Vagina (tissue), 2 donors: ENCODE results near the gene PRKCB. TPM values are rescaled to one million over a fixed set of nuclear protein-coding genes. Genes with fewer than 3 reads are reported as not detected.

Experiments used
- DNase-seq, 2 donors: peaks; one replicate each; pipeline ENCODE4 v3.0.0-alpha.2; 2017; ENCODE audit errors: extremely low spot score in 2 of 2
- H3K27ac ChIP-seq: fragments of 200-600 bp; sonication (generic); one replicate; pipeline ENCODE4 v1.5.1; 2019
- H3K27me3 ChIP-seq: fragments of 200-600 bp; sonication (generic); one replicate; pipeline ENCODE4 v1.5.1; 2019
- H3K36me3 ChIP-seq, 2 donors: fragments of 200-600 bp; sonication (generic); one replicate each; pipeline ENCODE4 v1.5.1; 2017 to 2019
- H3K4me1 ChIP-seq: fragments of 200-600 bp; sonication (generic); one replicate; pipeline ENCODE4 v1.5.1; 2019
- H3K4me3 ChIP-seq, 2 donors: fragments of 200-600 bp; sonication (generic); 1 replicate in 1 of 2; 2 replicates in 1 of 2; pipeline ENCODE4 v1.5.1; 2016 to 2019
- H3K9me3 ChIP-seq: fragments of 200-600 bp; sonication (generic); one replicate; pipeline ENCODE4 v1.5.1; 2019
- CTCF ChIP-seq, 3 experiments: fragments of 450-650 bp in 2 of 3; fragments of 200-600 bp in 1 of 3; sonication (generic) in 1 of 3; IDR thresholded peaks; one replicate each; pipeline ENCODE4 v1.5.1; 2017 to 2019; ENCODE audit warnings: antibody characterized with exemption in 3 of 3, mild to moderate bottlenecking in 2 of 3, moderate library complexity in 2 of 3
- POLR2A ChIP-seq, 2 donors: fragments of 450-650 bp; IDR thresholded peaks; one replicate each; pipeline ENCODE4 v1.6.1; 2017; ENCODE audit warnings: antibody characterized with exemption in 2 of 2, mild to moderate bottlenecking in 2 of 2, moderate library complexity in 2 of 2
- POLR2AphosphoS5 ChIP-seq, 2 donors: sonication (generic); formaldehyde crosslinking; IDR thresholded peaks; one replicate each; pipeline ENCODE4 v1.9.0; 2017; ENCODE audit warnings: antibody characterized with exemption in 2 of 2, mild to moderate bottlenecking in 2 of 2, low read depth in 1 of 2; ENCODE audit not compliant: insufficient read depth in 1 of 2
- intact Hi-C: fragments of 100-400 bp; cut with DNase I; formaldehyde crosslinking; loops from one replicate; pipeline ENCODE4 v1.15.1; 2023
- total RNA-seq: library from RNA; depleted of rRNA; stranded (reverse); fragments of >200 nt; gene quantifications from one replicate; pipeline ENCODE4 v1.2.3, GENCODE V29; 2016

PRKCB gene
- total RNA-seq, 1 donor from 2014 or later: 9.1 TPM

DNA sequence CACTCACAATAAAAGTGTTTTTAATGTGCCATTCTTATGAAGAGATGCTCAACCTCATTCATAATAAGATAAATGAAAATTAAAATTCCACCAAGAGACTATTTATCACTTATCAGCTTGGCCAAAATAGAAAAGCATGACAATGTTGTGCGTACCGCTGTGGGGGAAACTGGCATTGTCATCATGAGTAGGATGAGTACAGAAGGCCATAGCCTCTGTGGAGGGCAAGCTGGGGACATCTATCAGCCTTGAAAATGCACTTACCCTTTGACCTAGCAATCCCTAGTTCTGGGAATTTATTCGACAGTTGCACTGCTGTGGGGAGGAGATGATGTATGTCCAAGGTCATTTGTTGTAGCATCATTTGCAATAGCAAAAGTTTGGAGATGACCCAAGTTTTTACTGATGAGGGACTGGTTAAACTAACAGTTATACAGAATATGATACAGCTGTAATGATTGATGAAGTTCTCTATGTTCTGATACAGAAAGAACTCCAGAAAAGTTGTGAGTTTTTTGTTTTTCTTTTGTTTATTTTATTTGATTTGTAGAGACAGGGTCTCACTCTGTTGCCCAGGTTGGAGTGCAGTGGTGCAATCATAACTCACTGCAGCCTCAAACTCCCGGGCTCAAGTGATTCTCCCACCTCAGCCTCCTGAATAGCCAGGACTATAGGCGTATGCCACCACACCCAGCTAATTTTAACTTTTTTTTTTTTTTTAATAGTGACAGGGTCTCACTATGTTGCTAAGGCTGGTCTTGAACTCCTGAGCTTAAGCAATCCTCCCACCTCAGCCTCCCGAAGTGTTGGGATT is 13.7 kb upstream of the PRKCB start:
- no peaks in the 10 kb centered on the region for H3K27me3 ChIP-seq
- DNase-seq: no peak
- H3K36me3 ChIP-seq: no peaks in the 10 kb centered on the region

DNA sequence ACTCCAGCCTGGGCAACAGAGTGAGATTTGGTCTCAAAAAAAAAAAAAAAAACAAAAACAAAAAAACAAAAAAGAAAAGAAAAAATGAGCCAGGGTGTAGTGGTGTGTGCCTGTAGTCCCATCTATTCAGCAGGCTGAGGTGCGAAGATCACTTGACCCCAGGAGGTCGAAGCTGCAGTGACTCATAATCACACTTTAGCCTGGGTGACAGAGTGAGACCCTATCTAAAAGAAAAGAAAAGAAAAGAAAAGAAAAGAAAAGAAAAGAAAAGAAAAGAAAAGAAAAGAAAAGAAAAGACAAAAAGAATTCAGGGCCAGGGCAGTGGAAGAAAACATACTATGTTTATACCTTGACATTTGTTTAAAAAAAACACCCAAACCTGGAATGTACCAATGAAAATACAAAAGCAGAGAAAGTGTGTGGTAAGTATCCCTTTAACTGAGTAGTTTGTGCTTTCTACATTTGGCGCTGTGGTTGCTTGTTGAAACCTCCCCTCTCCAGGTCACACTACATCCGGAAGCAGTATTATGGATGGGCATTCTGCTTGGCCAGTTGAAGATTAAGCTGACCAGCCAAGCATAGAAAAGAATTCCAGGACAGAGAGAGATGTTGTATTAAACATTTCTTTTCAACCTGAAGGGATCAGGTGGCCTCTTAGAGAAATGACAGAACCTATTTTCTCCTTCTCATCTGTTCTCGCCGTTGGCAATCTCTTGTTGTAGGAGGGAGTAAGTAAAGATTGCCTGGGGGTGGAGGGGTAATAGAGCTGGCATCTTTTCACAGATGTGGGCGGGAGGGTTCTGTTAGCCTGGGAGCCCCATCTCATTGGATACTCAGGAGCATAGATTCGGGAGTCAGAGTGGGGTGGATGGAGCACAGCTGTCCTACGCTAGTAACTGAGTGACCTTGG is 12.1 kb upstream of the PRKCB start:
- TF ChIP-seq CTCF (IDR thresholded peaks at IDR 0.05) (no peak), POLR2AphosphoS5 (IDR thresholded peaks at IDR 0.05; ENCODE audit: insufficient read depth in 1 of 2, low read depth in 1 of 2) (no peak), POLR2A (IDR thresholded peaks at IDR 0.05) (no peak)
- intact Hi-C loops: no loop called here
- no peak overlapping the region for H3K4me3 ChIP-seq
- H3K9me3 ChIP-seq: no peaks in the 10 kb centered on the region
- H3K27ac ChIP-seq: no peak overlapping the region
- H3K36me3 ChIP-seq: no peaks in the 10 kb centered on the region
- H3K4me1 ChIP-seq: no peaks in the 10 kb centered on the region
- no peaks in the 10 kb centered on the region for H3K27me3 ChIP-seq
- no peak for DNase-seq

More for the DNA sequence above, 13.7 kb upstream of the PRKCB start:
- Histone ChIP-seq H3K4me1 (no peaks in the 10 kb centered on the region), H3K4me3 (no peak overlapping the region), H3K9me3 (no peaks in the 10 kb centered on the region), H3K27ac (no peak overlapping the region)
- intact Hi-C loops: no loop called here
- TF ChIP-seq POLR2A (IDR thresholded peaks at IDR 0.05): no peak
- TF ChIP-seq POLR2AphosphoS5 (IDR thresholded peaks at IDR 0.05; ENCODE audit: insufficient read depth in 1 of 2, low read depth in 1 of 2): no peak

DNA sequence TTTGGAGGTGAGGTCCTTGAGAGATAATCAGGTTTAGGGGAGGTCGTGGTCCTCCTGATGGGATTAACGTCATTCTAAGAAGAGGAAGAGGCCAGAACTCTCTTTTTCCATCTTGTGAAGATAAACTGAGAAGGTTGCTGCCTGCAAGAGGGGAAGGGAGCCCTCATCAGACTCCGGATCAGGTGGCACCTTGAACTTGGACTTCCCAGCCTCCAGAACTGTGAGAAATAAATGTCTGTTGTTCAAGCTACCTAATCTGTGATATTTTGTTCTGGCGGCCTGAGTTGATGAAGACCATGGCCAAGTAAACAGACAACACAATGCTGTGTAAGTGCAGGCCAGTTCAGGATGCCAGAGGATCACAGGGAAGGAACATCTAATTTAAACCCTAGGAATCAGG is 10.9 kb upstream of the PRKCB start:
- no peaks in the 10 kb centered on the region for H3K27me3 ChIP-seq
- H3K36me3 ChIP-seq: no peaks in the 10 kb centered on the region
- intact Hi-C loops: no loop called here
- TF ChIP-seq POLR2AphosphoS5 (IDR thresholded peaks at IDR 0.05; ENCODE audit: insufficient read depth in 1 of 2, low read depth in 1 of 2) (no peak), POLR2A (IDR thresholded peaks at IDR 0.05) (no peak), CTCF (IDR thresholded peaks at IDR 0.05) (no peak)
- no peak overlapping the region for H3K4me3 ChIP-seq
- DNase-seq: no peak
- no peaks in the 10 kb centered on the region for H3K4me1 ChIP-seq
- no peak overlapping the region for H3K27ac ChIP-seq
- no peaks in the 10 kb centered on the region for H3K9me3 ChIP-seq

DNA sequence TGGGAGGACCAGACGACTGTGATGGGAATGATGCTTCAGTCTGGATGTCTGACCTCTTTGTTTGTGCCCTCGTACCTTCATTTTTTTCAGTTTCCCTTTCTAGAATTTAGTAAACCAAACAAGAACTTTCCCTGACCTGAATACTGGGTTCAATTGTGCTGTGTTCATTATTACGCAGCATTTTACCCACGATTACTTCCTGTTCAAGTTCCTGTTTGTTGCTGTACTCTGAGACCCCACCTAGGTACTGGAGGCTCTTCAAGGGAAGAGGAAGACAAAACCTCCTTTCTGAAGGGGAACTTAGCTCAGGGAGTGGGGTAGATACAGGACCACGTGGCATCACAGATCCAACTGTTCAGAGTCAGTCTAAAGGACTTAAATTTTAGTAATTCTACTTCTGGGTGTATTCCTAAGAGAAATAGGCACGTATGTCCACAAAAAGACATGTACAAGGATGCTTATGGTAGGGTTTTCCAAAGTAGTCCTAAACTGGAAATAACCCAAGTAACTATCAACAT is 9.2 kb upstream of the PRKCB start:
- H3K4me3 ChIP-seq: no peak overlapping the region
- H3K9me3 ChIP-seq: no peaks in the 10 kb centered on the region
- TF ChIP-seq POLR2AphosphoS5 (IDR thresholded peaks at IDR 0.05; ENCODE audit: insufficient read depth in 1 of 2, low read depth in 1 of 2) (no peak), POLR2A (IDR thresholded peaks at IDR 0.05) (no peak)
- H3K27me3 ChIP-seq: no peaks in the 10 kb centered on the region
- H3K27ac ChIP-seq: no peak overlapping the region
- no peak for DNase-seq
- intact Hi-C loops: no loop called here
- no peaks in the 10 kb centered on the region for H3K36me3 ChIP-seq
- H3K4me1 ChIP-seq: no peaks in the 10 kb centered on the region

DNA sequence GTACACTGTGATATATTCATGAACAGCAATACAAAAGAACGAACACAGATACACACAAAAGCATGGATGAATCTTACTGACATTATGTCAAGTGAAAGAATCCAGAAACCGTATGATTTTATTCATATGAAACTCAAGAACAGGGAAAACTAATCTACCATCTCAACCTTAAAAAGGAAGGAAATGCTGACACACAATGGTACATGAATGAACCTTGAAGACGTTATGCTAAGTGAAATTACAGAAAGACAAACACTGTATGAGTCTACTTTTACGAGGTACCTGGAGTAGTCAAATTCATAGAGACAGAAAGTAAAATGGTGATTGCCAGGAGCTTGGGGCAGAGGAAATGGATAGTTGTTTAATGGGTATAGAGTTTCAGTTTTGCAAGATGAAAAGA is 8.7 kb upstream of the PRKCB start:
- no peaks in the 10 kb centered on the region for H3K4me1 ChIP-seq
- H3K36me3 ChIP-seq: no peaks in the 10 kb centered on the region
- no peak for DNase-seq
- TF ChIP-seq POLR2A (IDR thresholded peaks at IDR 0.05): no peak
- TF ChIP-seq POLR2AphosphoS5 (IDR thresholded peaks at IDR 0.05; ENCODE audit: insufficient read depth in 1 of 2, low read depth in 1 of 2): no peak
- TF ChIP-seq CTCF (IDR thresholded peaks at IDR 0.05): no peak
- no peak overlapping the region for H3K4me3 ChIP-seq
- H3K9me3 ChIP-seq: no peaks in the 10 kb centered on the region
- intact Hi-C loops: no loop called here
- H3K27me3 ChIP-seq: no peaks in the 10 kb centered on the region
- H3K27ac ChIP-seq: no peak overlapping the region
